Ovary (tissue), 3 donors: ENCODE results near the gene CD93.

ENCODE experiments used
- EP300 ChIP-seq: sonication (generic); formaldehyde crosslinking; IDR thresholded peaks from one replicate; pipeline ENCODE4 v1.6.1; 2017; ENCODE audit warnings: antibody characterized with exemption
- POLR2A ChIP-seq: fragments of 450-650 bp; IDR thresholded peaks from one replicate; pipeline ENCODE4 v1.6.1; 2017; ENCODE audit warnings: antibody characterized with exemption, mild to moderate bottlenecking, moderate library complexity
- TF ChIP-seq, protein P1 (sequence below), 3 donors: fragments of 450-650 bp in 2 of 3; fragments of 200-600 bp in 1 of 3; IDR thresholded peaks; one replicate each; pipeline versions ENCODE4 v1.5.1 to v1.8.0; 2016 to 2022; ENCODE audit warnings: antibody characterized with exemption in 3 of 3, mild to moderate bottlenecking in 1 of 3
- donor health status: DM: no; HTN: no; CAD: no.

DNA sequence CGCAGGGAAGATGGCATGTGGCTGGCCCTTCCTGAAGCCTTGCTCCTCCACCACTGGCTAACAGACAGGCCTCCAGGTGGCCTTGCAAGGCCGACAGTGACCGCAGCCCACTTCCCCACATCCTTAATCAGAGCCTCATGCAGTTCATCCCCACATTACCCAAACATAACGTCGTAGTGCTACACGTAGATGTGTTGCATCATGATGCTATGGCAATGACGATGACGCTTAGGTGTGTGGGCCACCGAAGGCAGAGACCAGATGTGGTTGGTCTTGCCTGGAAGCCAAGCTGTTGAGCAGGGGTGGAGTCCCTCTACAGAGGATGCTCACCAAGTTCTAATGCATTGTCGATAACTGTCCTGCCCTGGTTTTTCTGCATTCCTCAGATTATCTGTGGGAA lies 5.6 kb downstream of the CD93 start:
- TF ChIP-seq, protein P1, sequence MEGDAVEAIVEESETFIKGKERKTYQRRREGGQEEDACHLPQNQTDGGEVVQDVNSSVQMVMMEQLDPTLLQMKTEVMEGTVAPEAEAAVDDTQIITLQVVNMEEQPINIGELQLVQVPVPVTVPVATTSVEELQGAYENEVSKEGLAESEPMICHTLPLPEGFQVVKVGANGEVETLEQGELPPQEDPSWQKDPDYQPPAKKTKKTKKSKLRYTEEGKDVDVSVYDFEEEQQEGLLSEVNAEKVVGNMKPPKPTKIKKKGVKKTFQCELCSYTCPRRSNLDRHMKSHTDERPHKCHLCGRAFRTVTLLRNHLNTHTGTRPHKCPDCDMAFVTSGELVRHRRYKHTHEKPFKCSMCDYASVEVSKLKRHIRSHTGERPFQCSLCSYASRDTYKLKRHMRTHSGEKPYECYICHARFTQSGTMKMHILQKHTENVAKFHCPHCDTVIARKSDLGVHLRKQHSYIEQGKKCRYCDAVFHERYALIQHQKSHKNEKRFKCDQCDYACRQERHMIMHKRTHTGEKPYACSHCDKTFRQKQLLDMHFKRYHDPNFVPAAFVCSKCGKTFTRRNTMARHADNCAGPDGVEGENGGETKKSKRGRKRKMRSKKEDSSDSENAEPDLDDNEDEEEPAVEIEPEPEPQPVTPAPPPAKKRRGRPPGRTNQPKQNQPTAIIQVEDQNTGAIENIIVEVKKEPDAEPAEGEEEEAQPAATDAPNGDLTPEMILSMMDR (IDR thresholded peaks at IDR 0.05) = no peak
- TF ChIP-seq POLR2A (no peak), EP300 (no peak)
